Kidney (tissue), 14 donors: ENCODE data around the gene NHSL1. TPM values are rescaled to one million over a fixed set of nuclear protein-coding genes. Genes with fewer than 3 reads are reported as not detected.

ENCODE experiments used
- DNase-seq, 5 donors: peaks; one replicate each; pipeline ENCODE4 v3.0.0-alpha.2; 2013 to 2020
- FAIRE-seq: peaks from 2 replicates; lab custom pipeline; 2012; peaks lifted over from hg19 to GRCh38; lab: Jason Lieb, UNC
- H3K27ac ChIP-seq, 2 donors: one replicate each; pipeline ENCODE4 v1.7.0; 2013; ENCODE audit warnings: low read depth in 2 of 2, low read length in 2 of 2, inconsistent platforms in 1 of 2
- H3K27me3 ChIP-seq: one replicate; pipeline ENCODE4 v1.7.1; 2013; ENCODE audit warnings: low read length, inconsistent platforms; ENCODE audit not compliant: control insufficient read depth, insufficient read depth
- H3K36me3 ChIP-seq, 3 donors: one replicate each; pipeline versions ENCODE4 v1.7.0 to v1.7.1; 2013; ENCODE audit warnings: low read length in 3 of 3, control low read depth in 1 of 3, inconsistent platforms in 1 of 3; ENCODE audit not compliant: insufficient read depth in 3 of 3, control insufficient read depth in 2 of 3
- H3K4me1 ChIP-seq, 3 donors: one replicate each; pipeline versions ENCODE4 v1.7.0 to v1.7.1; 2013; ENCODE audit warnings: low read length in 3 of 3, inconsistent platforms in 1 of 3, low read depth in 1 of 3; ENCODE audit not compliant: control insufficient read depth in 2 of 3, insufficient read depth in 2 of 3
- H3K4me3 ChIP-seq, 3 donors: one replicate each; pipeline versions ENCODE4 v1.7.0 to v1.8.1; 2013; ENCODE audit warnings: low read length in 3 of 3, control low read depth in 1 of 3, inconsistent platforms in 1 of 3
- H3K9ac ChIP-seq, 3 donors: one replicate each; pipeline versions ENCODE4 v1.7.0 to v1.7.1; 2013; ENCODE audit warnings: low read length in 3 of 3, control low read depth in 1 of 3, inconsistent platforms in 1 of 3
- H3K9me3 ChIP-seq, 3 donors: one replicate each; pipeline versions ENCODE4 v1.7.0 to v1.7.1; 2013; ENCODE audit warnings: low read length in 3 of 3, control low read depth in 1 of 3, inconsistent platforms in 1 of 3; ENCODE audit not compliant: control insufficient read depth in 2 of 3, insufficient read depth in 1 of 3
- intact Hi-C: fragments of 100-400 bp; cut with DNase I; formaldehyde crosslinking; loops from one replicate; pipeline ENCODE4 v1.11.1; 2022
- polyA plus RNA-seq: library from polyadenylated mRNA; stranded (reverse); fragments of 350-450 nt; fragmentation: Illumina TruSeq; extraction: RNeasy Lipid Tissue Mini Kit (QIAGEN cat#74804); gene quantifications from one replicate; pipeline ENCODE4 v1.2.3, GENCODE V29; 2014; ENCODE audit warnings: low read depth, low replicate concordance; ENCODE audit not compliant: insufficient read depth
- total RNA-seq: library from RNA; stranded (reverse); fragmentation: NEBNext Ultra II Directional; extraction: Animal tissue kit (Norgen Biotek cat#: 25700); gene quantifications from one replicate; pipeline ENCODE4 v1.2.1, GENCODE V29; 2021
- TF ChIP-seq, protein P1 (sequence below): IDR thresholded peaks from 3 replicates; pipeline ENCODE4 v1.5.1; 2012; ENCODE audit warnings: mild to moderate bottlenecking, moderate library complexity, borderline replicate concordance; ENCODE audit not compliant: insufficient read depth; ENCODE audit errors: extremely low read depth
- donor health status: control.
- donor health status: control.
- donor health status: control.
- donor health status: control.
- donor health status: control.
- donor health status: DM: yes; HTN: yes; CAD: no.
- donor health status: Normal renal cell carcinoma (clear cell type).

NHSL1 gene
- total and polyA plus RNA-seq, 2 donors from 2014 or later, result 4.4 to 31.4 TPM

DNA sequence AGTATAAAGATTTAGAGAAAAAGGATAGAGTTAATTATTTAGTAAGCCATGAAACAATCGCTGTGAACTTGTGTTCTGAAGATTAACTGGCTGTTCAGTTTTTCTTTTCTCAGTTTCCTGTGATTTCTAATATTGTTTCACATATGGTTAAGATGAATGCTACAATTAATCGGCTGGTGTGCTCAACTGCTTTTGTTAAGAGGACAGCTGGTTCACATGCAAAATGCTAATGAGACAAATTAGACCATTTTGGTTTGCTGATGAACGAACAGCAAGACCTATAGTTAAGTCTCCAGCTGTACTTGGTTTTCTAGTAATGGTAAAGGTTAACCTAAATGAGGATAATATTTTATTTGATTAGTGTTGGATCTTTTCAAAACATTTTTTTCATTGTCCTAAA, 10.8 kb upstream of the NHSL1 start:
- H3K27me3 ChIP-seq, result no peaks in the 10 kb centered on the region
- no peak overlapping the region for H3K27ac ChIP-seq
- TF ChIP-seq, protein P1, sequence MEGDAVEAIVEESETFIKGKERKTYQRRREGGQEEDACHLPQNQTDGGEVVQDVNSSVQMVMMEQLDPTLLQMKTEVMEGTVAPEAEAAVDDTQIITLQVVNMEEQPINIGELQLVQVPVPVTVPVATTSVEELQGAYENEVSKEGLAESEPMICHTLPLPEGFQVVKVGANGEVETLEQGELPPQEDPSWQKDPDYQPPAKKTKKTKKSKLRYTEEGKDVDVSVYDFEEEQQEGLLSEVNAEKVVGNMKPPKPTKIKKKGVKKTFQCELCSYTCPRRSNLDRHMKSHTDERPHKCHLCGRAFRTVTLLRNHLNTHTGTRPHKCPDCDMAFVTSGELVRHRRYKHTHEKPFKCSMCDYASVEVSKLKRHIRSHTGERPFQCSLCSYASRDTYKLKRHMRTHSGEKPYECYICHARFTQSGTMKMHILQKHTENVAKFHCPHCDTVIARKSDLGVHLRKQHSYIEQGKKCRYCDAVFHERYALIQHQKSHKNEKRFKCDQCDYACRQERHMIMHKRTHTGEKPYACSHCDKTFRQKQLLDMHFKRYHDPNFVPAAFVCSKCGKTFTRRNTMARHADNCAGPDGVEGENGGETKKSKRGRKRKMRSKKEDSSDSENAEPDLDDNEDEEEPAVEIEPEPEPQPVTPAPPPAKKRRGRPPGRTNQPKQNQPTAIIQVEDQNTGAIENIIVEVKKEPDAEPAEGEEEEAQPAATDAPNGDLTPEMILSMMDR, result no peak
- intact Hi-C loops, result no loop called here
- H3K9me3 ChIP-seq, result no peaks in the 10 kb centered on the region
- DNase-seq (no peak), FAIRE-seq (no peak)
- H3K36me3 ChIP-seq, result no peaks in the 10 kb centered on the region
- no peak overlapping the region for H3K4me3 ChIP-seq
- H3K4me1 ChIP-seq, result peaks cover 0 to 22% (median 2%) of the 10 kb centered on the region in 3 donors
- H3K9ac ChIP-seq, result no peak overlapping the region

DNA sequence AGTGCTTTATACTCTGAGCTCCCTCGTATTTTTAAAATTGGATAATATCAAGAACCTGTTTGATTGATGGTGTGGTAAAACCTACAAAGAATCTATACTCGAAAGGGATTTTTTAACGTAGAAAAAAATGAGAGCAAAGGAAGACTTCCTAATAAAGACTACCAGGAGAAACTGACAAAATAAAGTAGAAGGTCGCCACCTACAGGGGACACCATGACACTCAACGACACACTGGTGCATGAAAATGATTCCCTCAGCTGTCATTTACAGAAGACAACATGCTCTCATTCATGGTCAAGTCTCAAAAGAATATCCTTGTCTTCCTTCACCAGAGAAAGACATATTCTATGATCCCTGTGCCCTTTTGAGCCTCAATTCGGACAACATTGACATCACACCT, 10.1 kb upstream of the NHSL1 start:
- FAIRE-seq (peak; percentile 84), DNase-seq (peak in 4 of 5 donors; percentile 48 to 68 (median 61))
- H3K9me3 ChIP-seq, result no peaks in the 10 kb centered on the region
- intact Hi-C loops, result no loop called here
- no peak overlapping the region for H3K27ac ChIP-seq
- H3K36me3 ChIP-seq, result no peaks in the 10 kb centered on the region
- H3K9ac ChIP-seq, result no peak overlapping the region
- no peaks in the 10 kb centered on the region for H3K27me3 ChIP-seq
- H3K4me1 ChIP-seq, result peaks cover 0 to 27% (median 4%) of the 10 kb centered on the region in 3 donors
- H3K4me3 ChIP-seq, result no peak overlapping the region
- TF ChIP-seq, protein P1, result peak; percentile 70

DNA sequence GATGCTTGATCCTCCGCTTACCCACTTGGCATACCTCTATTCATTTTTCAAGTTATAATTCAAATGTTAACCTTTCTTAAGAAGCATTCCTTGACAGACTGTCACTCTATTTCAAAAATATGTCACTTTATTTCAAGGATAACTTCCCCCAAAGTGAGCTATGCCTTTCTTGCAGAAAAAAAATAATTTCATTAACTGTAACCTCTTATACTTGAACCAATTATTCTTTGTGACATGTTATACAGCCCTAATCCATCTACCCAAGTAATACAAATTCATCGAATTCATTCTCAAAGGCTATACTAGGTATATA, 9.3 kb upstream of the NHSL1 start:
- no peak overlapping the region for H3K9ac ChIP-seq
- peaks cover 0 to 31% (median 5%) of the 10 kb centered on the region in 3 donors for H3K4me1 ChIP-seq
- H3K4me3 ChIP-seq, result no peak overlapping the region
- DNase-seq (no peak), FAIRE-seq (no peak)
- no peaks in the 10 kb centered on the region for H3K27me3 ChIP-seq
- H3K27ac ChIP-seq, result no peak overlapping the region
- H3K9me3 ChIP-seq, result no peaks in the 10 kb centered on the region
- intact Hi-C loops, result no loop called here
- H3K36me3 ChIP-seq, result no peaks in the 10 kb centered on the region
- TF ChIP-seq, protein P1, result no peak
